HCT116 (cell line): ENCODE measurements around the gene SHROOM3. TPM values are rescaled to one million over a fixed set of nuclear protein-coding genes. Genes with fewer than 3 reads are reported as not detected.

Source experiments
- ATAC-seq: fragments of 200-7000 bp; cut with Tn5 transposase; 2 replicates; pipeline ENCODE4 v1.9.1; 2020; ENCODE audit warnings: mild to moderate bottlenecking, moderate library complexity
- BruUV-seq: library from RNA; stranded (reverse); fragments of 400-500 nt; replicated peaks from 2 replicates; lab custom pipeline; 2021; lab: Mats Ljungman, UMichigan
- CTCF ChIA-PET: fragments of 300-600 bp; sonication (Branson Sonifier 250); formaldehyde crosslinking; loops from one replicate; lab custom pipeline; 2021; ENCODE audit warnings: antibody characterized with exemption; lab: Charles Lee
- POLR2A ChIA-PET: fragments of 300-600, 350-600 bp; sonication (Branson Sonifier 250); formaldehyde crosslinking; loops from one replicate; lab custom pipeline; 2021; ENCODE audit warnings: antibody characterized with exemption; lab: Charles Lee
- RAD21 ChIA-PET, 2 experiments: fragments of 300-600 bp; sonication (Branson Sonifier 250); formaldehyde crosslinking; loops; one replicate each; lab custom pipeline; 2023; ENCODE audit warnings: low total read pairs in 2 of 2; ENCODE audit not compliant: uncharacterized antibody in 2 of 2, unreplicated experiment in 2 of 2, low non-redundant PET in 1 of 2; lab: Charles Lee
- DNase-seq: peaks from one replicate; pipeline ENCODE4 v3.0.0-alpha.2; 2010; ENCODE audit warnings: low read depth, low spot score
- H2AFZ ChIP-seq: fragments of 200-600 bp; shearing (Covaris generic), sonication (generic); 2 replicates; pipeline ENCODE4 v1.6.1; 2017; ENCODE audit warnings: low read depth, mixed run types, mixed read lengths, antibody characterized with exemption, low read length; ENCODE audit not compliant: poor library complexity, severe bottlenecking
- H3K27ac ChIP-seq: 2 replicates; pipeline ENCODE4 v1.5.1; 2012; ENCODE audit warnings: low read depth, low read length
- H3K27me3 ChIP-seq: fragments of 200-600 bp; sonication (generic); 2 replicates; pipeline ENCODE4 v1.6.1; 2016; ENCODE audit warnings: mixed run types, low read length, mixed read lengths; ENCODE audit not compliant: insufficient read depth
- H3K36me3 ChIP-seq, 2 experiments: fragments of 200-500 bp in 1 of 2; fragments of 200-600 bp in 1 of 2; sonication (Bioruptor generic) in 1 of 2; sonication (generic) in 1 of 2; 2 replicates each; pipeline versions ENCODE4 v1.5.1 to v1.6.1; 2014 to 2016; ENCODE audit warnings: low read length in 2 of 2, inconsistent platforms in 1 of 2, mixed read lengths in 1 of 2, mixed run types in 1 of 2; ENCODE audit not compliant: insufficient read depth in 2 of 2, control insufficient read depth in 1 of 2
- H3K4me1 ChIP-seq, 2 experiments: fragments of 200-600 bp in 1 of 2; sonication (generic) in 1 of 2; 2 replicates each; pipeline versions ENCODE4 v1.5.1 to v1.6.1; 2012 to 2017; ENCODE audit warnings: low read length in 2 of 2, inconsistent platforms in 1 of 2, mild to moderate bottlenecking in 1 of 2, mixed read lengths in 1 of 2, mixed run types in 1 of 2, moderate library complexity in 1 of 2; ENCODE audit not compliant: insufficient read depth in 2 of 2, control insufficient read depth in 1 of 2
- H3K4me2 ChIP-seq: fragments of 200-600 bp; sonication (generic); 2 replicates; pipeline ENCODE4 v1.6.1; 2017; ENCODE audit warnings: mixed run types, low read length, mixed read lengths
- H3K4me3 ChIP-seq, 2 experiments: fragments of 200-600 bp in 1 of 2; sonication (generic) in 1 of 2; replicated peaks in 1 of 2; 2 replicates each; pipeline ENCODE4 v1.5.1; 2011 to 2016; ENCODE audit warnings: low read length in 2 of 2, control low read depth in 1 of 2, low read depth in 1 of 2, mild to moderate bottlenecking in 1 of 2, mixed read lengths in 1 of 2, mixed run types in 1 of 2
- H3K79me2 ChIP-seq: fragments of 200-600 bp; sonication (generic); 2 replicates; pipeline ENCODE4 v1.6.1; 2017; ENCODE audit warnings: mild to moderate bottlenecking, mixed run types, low read length, moderate library complexity, mixed read lengths; ENCODE audit not compliant: insufficient read depth
- H3K9ac ChIP-seq: fragments of 200-600 bp; sonication (generic); 2 replicates; pipeline ENCODE4 v1.6.1; 2016; ENCODE audit warnings: low read length, mixed read lengths
- H3K9me2 ChIP-seq: fragments of 200-600 bp; sonication (generic), shearing (Covaris generic); 2 replicates; pipeline ENCODE4 v1.6.1; 2017; ENCODE audit warnings: mixed run types, mild to moderate bottlenecking, moderate library complexity; ENCODE audit not compliant: insufficient read depth
- H3K9me3 ChIP-seq, 2 experiments: fragments of 200-500 bp in 1 of 2; fragments of 200-600 bp in 1 of 2; sonication (Bioruptor generic) in 1 of 2; sonication (generic) in 1 of 2; 2 replicates each; pipeline ENCODE4 v1.6.1; 2014 to 2017; ENCODE audit warnings: low read length in 2 of 2, mixed read lengths in 2 of 2, inconsistent platforms in 1 of 2, low read depth in 1 of 2, mild to moderate bottlenecking in 1 of 2, mixed run types in 1 of 2, moderate library complexity in 1 of 2; ENCODE audit not compliant: control insufficient read depth in 1 of 2, insufficient read depth in 1 of 2
- H4K20me1 ChIP-seq: fragments of 200-600 bp; sonication (generic), shearing (Covaris generic); 2 replicates; pipeline ENCODE4 v1.6.1; 2017; ENCODE audit warnings: mixed run types, mild to moderate bottlenecking, moderate library complexity; ENCODE audit not compliant: insufficient read depth
- ATF3 ChIP-seq: IDR thresholded peaks from 2 replicates; pipeline ENCODE4 v1.6.1; 2012
- CBX3 ChIP-seq: IDR thresholded peaks from 2 replicates; pipeline ENCODE4 v1.6.1; 2012; ENCODE audit warnings: low read depth
- CEBPB ChIP-seq: IDR thresholded peaks from 2 replicates; pipeline ENCODE4 v1.6.1; 2012; ENCODE audit warnings: low read depth
- CTCF ChIP-seq, 3 experiments: fragments of 200-600 bp in 1 of 3; sonication (generic) in 1 of 3; IDR thresholded peaks in 2 of 3; conservative IDR thresholded peaks in 1 of 3; 2 replicates each; pipeline ENCODE4 v1.5.1; 2012 to 2017; ENCODE audit warnings: low read depth in 2 of 3, low read length in 2 of 3, antibody characterized with exemption in 1 of 3, borderline replicate concordance in 1 of 3, control low read depth in 1 of 3, mild to moderate bottlenecking in 1 of 3, mixed read lengths in 1 of 3, mixed run types in 1 of 3, moderate library complexity in 1 of 3; ENCODE audit not compliant: insufficient read depth in 1 of 3
- ELF1 ChIP-seq: IDR thresholded peaks from 2 replicates; pipeline ENCODE4 v1.6.1; 2012; ENCODE audit warnings: low read depth, borderline replicate concordance
- EZH2phosphoT487 ChIP-seq: fragments of 200-600 bp; IDR thresholded peaks from 2 replicates; pipeline ENCODE4 v1.6.1; 2018; ENCODE audit warnings: antibody characterized with exemption, borderline replicate concordance
- FOSL1 ChIP-seq: IDR thresholded peaks from 2 replicates; pipeline ENCODE4 v1.6.1; 2012; ENCODE audit warnings: low read depth
- JUND ChIP-seq: IDR thresholded peaks from 2 replicates; pipeline ENCODE4 v1.6.1; 2012
- MAX ChIP-seq: IDR thresholded peaks from 2 replicates; pipeline ENCODE4 v1.6.1; 2012
- POLR2AphosphoS5 ChIP-seq: IDR thresholded peaks from 2 replicates; pipeline ENCODE4 v1.6.1; 2011; ENCODE audit warnings: mild to moderate bottlenecking, low read depth, low read length, moderate library complexity
- RAD21 ChIP-seq: IDR thresholded peaks from 2 replicates; pipeline ENCODE4 v1.6.1; 2012; ENCODE audit warnings: low read depth, mild to moderate bottlenecking
- REST ChIP-seq: IDR thresholded peaks from 2 replicates; pipeline ENCODE4 v1.6.1; 2012; ENCODE audit warnings: low read depth
- SIN3A ChIP-seq: IDR thresholded peaks from 2 replicates; pipeline ENCODE4 v1.6.1; 2012; ENCODE audit warnings: low read depth
- SP1 ChIP-seq: IDR thresholded peaks from 2 replicates; pipeline ENCODE4 v1.6.1; 2012; ENCODE audit warnings: low read depth
- SRF ChIP-seq: IDR thresholded peaks from 2 replicates; pipeline ENCODE4 v1.6.1; 2012; ENCODE audit warnings: low read depth
- TCF7L2 ChIP-seq: IDR thresholded peaks from 2 replicates; pipeline ENCODE4 v1.7.0; 2011; ENCODE audit warnings: borderline replicate concordance, inconsistent platforms; ENCODE audit not compliant: insufficient read depth, insufficient read length; ENCODE audit errors: extremely low read depth
- YY1 ChIP-seq: IDR thresholded peaks from 2 replicates; pipeline ENCODE4 v1.6.1; 2011; ENCODE audit warnings: low read length, low read depth, moderate library complexity, mild to moderate bottlenecking; ENCODE audit not compliant: insufficient replicate concordance; ENCODE audit errors: extremely low read depth
- ZBTB33 ChIP-seq: IDR thresholded peaks from 2 replicates; pipeline ENCODE4 v1.6.1; 2011; ENCODE audit warnings: mild to moderate bottlenecking, low read length, moderate library complexity; ENCODE audit not compliant: insufficient replicate concordance; ENCODE audit errors: extremely low read depth
- ZNF274 ChIP-seq: fragments of 200-500 bp; sonication (Bioruptor generic); IDR thresholded peaks from 2 replicates; pipeline ENCODE4 v1.6.1; 2014; ENCODE audit warnings: mild to moderate bottlenecking, low read depth, low read length, inconsistent platforms
- intact Hi-C: fragments of 100-400 bp; cut with micrococcal nuclease; formaldehyde crosslinking; loops from 2 replicates; pipeline ENCODE4 v1.10.0; 2022
- total RNA-seq: library from RNA; stranded (reverse); gene quantifications from one replicate; pipeline ENCODE4 v1.2.1, GENCODE V29; 2021; ENCODE audit not compliant: unreplicated experiment

The SHROOM3 gene
- total RNA-seq, 1 experiment from 2014 or later, result 22.5 TPM

GRCh38 chr4:76585897-76586360 lies 150.9 kb downstream of the SHROOM3 start:
- Histone ChIP-seq H2AFZ (peak overlapping the region; percentile 56), H3K4me3 (peak overlapping the region; percentile 56 to 62), H3K4me1 (peaks cover 17 to 47% of the 10 kb centered on the region in 2 experiments), H3K79me2 (no peaks in the 10 kb centered on the region), H3K27ac (no peak overlapping the region), H3K9me3 (no peaks in the 10 kb centered on the region), H4K20me1 (no peaks in the 10 kb centered on the region), H3K4me2 (peak overlapping the region; percentile 84), H3K9me2 (no peaks in the 10 kb centered on the region), H3K36me3 (no peaks in the 10 kb centered on the region), H3K9ac (peak overlapping the region; percentile 43), H3K27me3 (no peaks in the 10 kb centered on the region)
- ChIA-PET CTCF (interaction anchor here (0.6 to 0.8 kb wide), 3 partner anchors 65 to 308 kb away, joined by 3 read pairs; no protein-coding TSS in a partner anchor), RAD21 (no interaction called here), POLR2A (interaction anchor here (0.7 to 1.3 kb wide), 3 partner anchors 9 to 138 kb away, joined by 4 to 8 read pairs (median 5); no protein-coding TSS in a partner anchor)
- intact Hi-C loops, result loop anchor here (5.0 kb wide), 1 partner anchor 136 kb away; no protein-coding TSS in a partner anchor
- ATAC-seq (peak; percentile 93), DNase-seq (peak; percentile 81)
- peak; percentile 59 for TF ChIP-seq TCF7L2
- TF ChIP-seq CEBPB, result no peak
- no peak for TF ChIP-seq EZH2phosphoT487
- TF ChIP-seq ATF3, result no peak
- peak; percentile 54; the same call in 1 of the 2 replicates for TF ChIP-seq SIN3A
- peak in 1 of 3 experiments; percentile 21; a peak in 2 of 6 replicates for TF ChIP-seq CTCF (IDR thresholded peaks at IDR 0.05 in 2 of 3, conservative IDR thresholded peaks at IDR 0.05 in 1 of 3; ENCODE audit: borderline replicate concordance in 1 of 3, insufficient read depth in 1 of 3, low read depth in 2 of 3, low read length in 2 of 3)
- TF ChIP-seq ELF1, result no peak
- no peak for TF ChIP-seq JUND
- no peak for TF ChIP-seq ZBTB33
- no peak for TF ChIP-seq FOSL1
- TF ChIP-seq SP1, result 0 out of 2 replicates have a peak, but pooled peaks have one; percentile 36
- TF ChIP-seq RAD21, result 0 out of 2 replicates have a peak, but pooled peaks have one; percentile 9
- peak; percentile 81 for TF ChIP-seq POLR2AphosphoS5
- TF ChIP-seq REST, result no peak
- peak; percentile 91 for TF ChIP-seq MAX
- TF ChIP-seq ZNF274, result no peak
- TF ChIP-seq SRF, result no peak
- TF ChIP-seq CBX3, result no peak
- no peak for TF ChIP-seq YY1
- BruUV-seq, result no TSS peak
